ENCODE results near the gene FAM98B. TPM values are rescaled to one million over a fixed set of nuclear protein-coding genes. Genes with fewer than 3 reads are reported as not detected.
A peak's percentile ranks its signal among the peaks of the same experiment; 100 is the strongest.

The FAM98B gene
- total RNA-seq (16.6 and 21.5 TPM in 2 replicates), polyA plus RNA-seq (1.3 and 1.4 TPM in 2 replicates), polyA minus RNA-seq (1.7 and 4.7 TPM in 2 replicates)
- total RNA-seq (2013): 6.3 TPM

GRCh38 chr15:38453971-38454695 lies at the start of gene FAM98B:
Gene FAM98B, plus strand, starts transcription at chr15:38454127. Its CDS starts 35 bp downstream, at chr15:38454162.
- peak within 1 kb of the TSS; percentile 88 for H2AFZ ChIP-seq (ENCODE audit: insufficient read depth, low read depth, low read length, poor library complexity, severe bottlenecking)
- no peaks in the 10 kb centered on the region for H3K27me3 ChIP-seq (replicated peaks in 1 of 4; ENCODE audit: control extremely low read depth in 1 of 4, control insufficient read depth in 3 of 4, insufficient read depth in 4 of 4, low read length in 3 of 4)
- peaks cover 14% of the 10 kb centered on the region for H4K20me1 ChIP-seq (ENCODE audit: control insufficient read depth, insufficient read depth, low read length, poor library complexity, severe bottlenecking)
- peak within 1 kb of the TSS; percentile 69 to 94 (median 86) for H3K4me3 ChIP-seq (ENCODE audit: control extremely low read depth in 1 of 5, extremely low read depth in 1 of 5, insufficient read depth in 1 of 5, low read depth in 2 of 5, low read length in 4 of 5)
- TF ChIP-seq EZH2 (IDR thresholded peaks at IDR 0.05; ENCODE audit: borderline replicate concordance, insufficient read depth, low read depth, low read length, poor library complexity, severe bottlenecking) (no peak), CTCF (IDR thresholded peaks at IDR 0.05) (peak; percentile 12)
- peak within 1 kb of the TSS; percentile 95 for H3K9ac ChIP-seq (ENCODE audit: low read length)
- peaks cover 27% of the 10 kb centered on the region for H3K4me1 Mint-ChIP-seq
- H3K4me3 Mint-ChIP-seq: peak within 1 kb of the TSS; percentile 99
- ChIA-PET CTCF (interaction anchor here (0.6 to 3.7 kb wide), 18 partner anchors 10 to 262 kb away, joined by 3 to 50 read pairs (median 4); partner anchors contain the start of gene RASGRP1), POLR2A (interaction anchor here (1.0 to 1.1 kb wide), 2 partner anchors 110 to 228 kb away, joined by 3 to 4 read pairs; no protein-coding TSS in a partner anchor)
- H3K9me3 Mint-ChIP-seq (ENCODE audit: insufficient read depth): no peaks in the 10 kb centered on the region
- H3K27ac Mint-ChIP-seq: peak within 1 kb of the TSS; percentile 97
- H3K9me3 ChIP-seq (ENCODE audit: control extremely low read depth in 1 of 3, control insufficient read depth in 2 of 3, insufficient read depth in 1 of 3, low read length in 2 of 3): peaks cover 0 to 1% (median 0%) of the 10 kb centered on the region in 3 donors
- intact Hi-C loops (cut with micrococcal nuclease): loop anchor here (1.0 to 5.0 kb wide), 4 partner anchors 20 to 216 kb away; partner anchors contain the start of genes RASGRP1 and SPRED1
- WGBS (ENCODE audit: insufficient coverage): under 1% methylated on average over 48 of the region's 49 CpGs
- H3K4me2 ChIP-seq (replicated peaks; ENCODE audit: low read depth, low read length, poor library complexity, severe bottlenecking): peak within 1 kb of the TSS; percentile 75
- H3K27ac ChIP-seq (ENCODE audit: low read length in 2 of 2): peak within 1 kb of the TSS; percentile 87 to 89
- peaks cover 9% of the 10 kb centered on the region in 2 donors for H3K4me1 ChIP-seq (ENCODE audit: control insufficient read depth in 2 of 2, insufficient read depth in 2 of 2, low read length in 2 of 2)
- ATAC-seq (ENCODE audit: low read depth) (peak; percentile 86), DNase-seq (peak; percentile 91)
- H3K36me3 ChIP-seq (replicated peaks in 1 of 2; ENCODE audit: control extremely low read depth in 1 of 2, control insufficient read depth in 1 of 2, extremely low read depth in 1 of 2, insufficient read depth in 2 of 2, low read length in 1 of 2): no peaks in the 10 kb centered on the region
- peaks cover 10% of the 10 kb centered on the region for H3K27me3 Mint-ChIP-seq
- H3K79me2 ChIP-seq (ENCODE audit: control insufficient read depth, insufficient read depth, low read length): peaks cover 45% of the 10 kb centered on the region

- no peak for ATAC-seq (ENCODE audit: low read depth)
- H3K36me3 ChIP-seq (replicated peaks in 1 of 2; ENCODE audit: control extremely low read depth in 1 of 2, control insufficient read depth in 1 of 2, extremely low read depth in 1 of 2, insufficient read depth in 2 of 2, low read length in 1 of 2): no peaks in the 10 kb centered on the region
- H3K4me2 ChIP-seq (replicated peaks; ENCODE audit: low read depth, low read length, poor library complexity, severe bottlenecking): no peak overlapping the region
- Mint-ChIP-seq H3K4me3 (no peak overlapping the region), H3K27ac (no peak overlapping the region), H3K27me3 (peaks cover 15% of the 10 kb centered on the region), H3K4me1 (no peaks in the 10 kb centered on the region), H3K9me3 (ENCODE audit: insufficient read depth) (no peaks in the 10 kb centered on the region)
- CTCF ChIA-PET: no interaction called here
- no peak for TF ChIP-seq CTCF (IDR thresholded peaks at IDR 0.05)
- TF ChIP-seq EZH2 (IDR thresholded peaks at IDR 0.05; ENCODE audit: borderline replicate concordance, insufficient read depth, low read depth, low read length, poor library complexity, severe bottlenecking): no peak
- intact Hi-C loops (cut with micrococcal nuclease): no loop called here
- H3K9ac ChIP-seq (ENCODE audit: low read length): no peak overlapping the region
- no peak overlapping the region for H3K27ac ChIP-seq (ENCODE audit: low read length in 2 of 2)
- POLR2A ChIA-PET: no interaction called here
- H3K79me2 ChIP-seq (ENCODE audit: control insufficient read depth, insufficient read depth, low read length): no peaks in the 10 kb centered on the region
- H3K27me3 ChIP-seq (replicated peaks in 1 of 4; ENCODE audit: control extremely low read depth in 1 of 4, control insufficient read depth in 3 of 4, insufficient read depth in 4 of 4, low read length in 3 of 4): no peaks in the 10 kb centered on the region
- 89% methylated on average over 5 of the region's 7 CpGs for WGBS (ENCODE audit: insufficient coverage)
- no peak overlapping the region for H2AFZ ChIP-seq (ENCODE audit: insufficient read depth, low read depth, low read length, poor library complexity, severe bottlenecking)
- no peak for DNase-seq
- H3K4me3 ChIP-seq (ENCODE audit: control extremely low read depth in 1 of 5, extremely low read depth in 1 of 5, insufficient read depth in 1 of 5, low read depth in 2 of 5, low read length in 4 of 5): no peak overlapping the region
- H4K20me1 ChIP-seq (ENCODE audit: control insufficient read depth, insufficient read depth, low read length, poor library complexity, severe bottlenecking): no peaks in the 10 kb centered on the region
- no peaks in the 10 kb centered on the region for H3K9me3 ChIP-seq (ENCODE audit: control extremely low read depth in 1 of 3, control insufficient read depth in 2 of 3, insufficient read depth in 1 of 3, low read length in 2 of 3)
- H3K4me1 ChIP-seq (ENCODE audit: control insufficient read depth in 2 of 2, insufficient read depth in 2 of 2, low read length in 2 of 2): no peaks in the 10 kb centered on the region
Observed at GRCh38 chr15:38406436-38406835, 47.5 kb upstream of the FAM98B start.

All from B cell (primary cell).